Ectodermal cell (in vitro differentiated cells): ENCODE measurements around the gene QRICH1.

Experiments used
- H3K27ac ChIP-seq: 2 replicates; pipeline ENCODE4 v1.7.0; 2013; ENCODE audit warnings: mild to moderate bottlenecking, low read depth, low read length; ENCODE audit not compliant: insufficient read depth, poor library complexity, severe bottlenecking
- H3K27me3 ChIP-seq: 2 replicates; pipeline ENCODE4 v1.7.0; 2013; ENCODE audit warnings: mild to moderate bottlenecking, low read length; ENCODE audit not compliant: insufficient read depth, control insufficient read depth, poor library complexity, severe bottlenecking
- H3K36me3 ChIP-seq: one replicate; pipeline ENCODE4 v1.7.0; 2013; ENCODE audit warnings: low read length; ENCODE audit not compliant: control insufficient read depth, insufficient read depth
- H3K4me1 ChIP-seq: one replicate; pipeline ENCODE4 v1.7.0; 2013; ENCODE audit warnings: low read length; ENCODE audit not compliant: control insufficient read depth, insufficient read depth
- H3K4me3 ChIP-seq: 2 replicates; pipeline ENCODE4 v1.7.0; 2013; ENCODE audit warnings: low read depth, low read length, control low read depth; ENCODE audit not compliant: insufficient read depth
- H3K9me3 ChIP-seq: 2 replicates; pipeline ENCODE4 v1.7.0; 2013; ENCODE audit warnings: mild to moderate bottlenecking, low read length, moderate library complexity; ENCODE audit not compliant: control insufficient read depth
- WGBS, 2 experiments: methylation state at CpG; one replicate each; pipeline ENCODE4 v1.1.7; 2013; ENCODE audit warnings: missing lambda C conversion rate in 2 of 2; 5-methylcytosine and 5-hydroxymethylcytosine counted together

QRICH1 gene

GRCh38 chr3:49017971-49018706 is 75.7 kb downstream of the QRICH1 start, which contains the start of gene DALRD3:
DALRD3 (minus strand) TSS chr3:49018580; CDS start chr3:49018564, 16 bp downstream.
- Histone ChIP-seq H3K9me3 (no peaks in the 10 kb centered on the region), H3K27ac (peak within 1 kb of the TSS; percentile 50), H3K4me3 (peak within 1 kb of the TSS; percentile 90), H3K36me3 (peaks cover 33% of the 10 kb centered on the region), H3K4me1 (peaks cover 14% of the 10 kb centered on the region), H3K27me3 (no peaks in the 10 kb centered on the region)
- WGBS, 2 experiments: 1% methylated on average over 85 of the region's 85 CpGs

GRCh38 chr3:49017229-49017970 is 76.5 kb downstream of the QRICH1 start:
- Histone ChIP-seq H3K4me1 (peaks cover 9% of the 10 kb centered on the region), H3K27me3 (no peaks in the 10 kb centered on the region), H3K4me3 (peak overlapping the region; percentile 90), H3K36me3 (peaks cover 33% of the 10 kb centered on the region), H3K27ac (no peak overlapping the region), H3K9me3 (no peaks in the 10 kb centered on the region)
- 20 to 21% methylated on average over 23 of the region's 23 CpGs for WGBS, 2 experiments

GRCh38 chr3:49016414-49017228 is 77.2 kb downstream of the QRICH1 start:
- H3K9me3 ChIP-seq: no peaks in the 10 kb centered on the region
- peaks cover 9% of the 10 kb centered on the region for H3K4me1 ChIP-seq
- H3K36me3 ChIP-seq: peaks cover 40% of the 10 kb centered on the region
- no peaks in the 10 kb centered on the region for H3K27me3 ChIP-seq
- WGBS, 2 experiments: 94 to 96% methylated on average over 5 to 6 of the region's 6 CpGs
- no peak overlapping the region for H3K4me3 ChIP-seq
- H3K27ac ChIP-seq: no peak overlapping the region

GRCh38 chr3:49015765-49016164 is 78.1 kb downstream of the QRICH1 start:
- Histone ChIP-seq H3K36me3 (peaks cover 48% of the 10 kb centered on the region), H3K27ac (no peak overlapping the region), H3K4me1 (peaks cover 9% of the 10 kb centered on the region), H3K27me3 (no peaks in the 10 kb centered on the region), H3K9me3 (no peaks in the 10 kb centered on the region), H3K4me3 (no peak overlapping the region)
- 95 to 97% methylated on average over 6 of the region's 6 CpGs for WGBS, 2 experiments

GRCh38 chr3:49015072-49015471 is 78.8 kb downstream of the QRICH1 start:
- no peak overlapping the region for H3K4me3 ChIP-seq
- no peak overlapping the region for H3K27ac ChIP-seq
- peaks cover 48% of the 10 kb centered on the region for H3K36me3 ChIP-seq
- H3K4me1 ChIP-seq: peaks cover 8% of the 10 kb centered on the region
- H3K9me3 ChIP-seq: no peaks in the 10 kb centered on the region
- WGBS, 2 experiments: 96 to 97% methylated on average over 8 of the region's 8 CpGs
- no peaks in the 10 kb centered on the region for H3K27me3 ChIP-seq

GRCh38 chr3:49013738-49014660 is 79.9 kb downstream of the QRICH1 start:
- H3K27ac ChIP-seq: no peak overlapping the region
- no peaks in the 10 kb centered on the region for H3K9me3 ChIP-seq
- H3K4me1 ChIP-seq: peaks cover 5% of the 10 kb centered on the region
- no peak overlapping the region for H3K4me3 ChIP-seq
- H3K36me3 ChIP-seq: peaks cover 53% of the 10 kb centered on the region
- 93 to 94% methylated on average over 24 of the region's 24 CpGs for WGBS, 2 experiments
- H3K27me3 ChIP-seq: no peaks in the 10 kb centered on the region

- Histone ChIP-seq H3K4me3 (no peak overlapping the region), H3K9me3 (no peaks in the 10 kb centered on the region), H3K4me1 (peaks cover 5% of the 10 kb centered on the region), H3K27me3 (no peaks in the 10 kb centered on the region), H3K36me3 (peaks cover 53% of the 10 kb centered on the region), H3K27ac (no peak overlapping the region)
- 95 to 96% methylated on average over 19 of the region's 19 CpGs for WGBS, 2 experiments
These were observed 80.6 kb downstream of the QRICH1 start for GRCh38 chr3:49013113-49013737.

- WGBS, 2 experiments: 94 to 95% methylated on average over 17 of the region's 17 CpGs
- H3K27ac ChIP-seq: no peak overlapping the region
- H3K36me3 ChIP-seq: peaks cover 53% of the 10 kb centered on the region
These were observed 81.3 kb downstream of the QRICH1 start for GRCh38 chr3:49012441-49013017.

GRCh38 chr3:49009396-49009795 is 84.5 kb downstream of the QRICH1 start:
- no peak overlapping the region for H3K4me3 ChIP-seq
- WGBS, 2 experiments: 84 to 89% methylated on average over 3 of the region's 3 CpGs
- no peaks in the 10 kb centered on the region for H3K9me3 ChIP-seq
- peaks cover 26% of the 10 kb centered on the region for H3K36me3 ChIP-seq
- H3K27ac ChIP-seq: no peak overlapping the region
- peaks cover 8% of the 10 kb centered on the region for H3K4me1 ChIP-seq
- no peaks in the 10 kb centered on the region for H3K27me3 ChIP-seq

More at GRCh38 chr3:49012441-49013017, 81.3 kb downstream of the QRICH1 start:
- Histone ChIP-seq H3K27me3 (no peaks in the 10 kb centered on the region), H3K4me3 (no peak overlapping the region), H3K9me3 (no peaks in the 10 kb centered on the region), H3K4me1 (peaks cover 5% of the 10 kb centered on the region)
